Activated CD4-positive, alpha-beta T cell treated with anti-CD3 and anti-CD28 coated beads for 24 hours (primary cell): Measurements from ENCODE around the gene POLR2F.
A peak's percentile ranks its signal among the peaks of the same experiment; 100 is the strongest.

ENCODE experiments used
- DNase-seq, 2 donors: peaks; one replicate each; pipeline ENCODE4 v3.0.0-alpha.2; 2020; ENCODE audit warnings: low read depth in 2 of 2

Gene POLR2F

GRCh38 chr22:37953437-37954179 lies at the start of gene POLR2F, which contains the start of gene C22orf23:
POLR2F (plus strand) TSS chr22:37953699; CDS start chr22:37953788, 89 bp downstream.
C22orf23 (minus strand) TSS chr22:37953601; CDS start chr22:37953149, 452 bp downstream.
- DNase-seq: peak; percentile 92 to 97

- no peak for DNase-seq
Observed at GRCh38 chr22:37904572-37905533, 48.6 kb upstream of the POLR2F start.

- peak; percentile 38 to 46 for DNase-seq
Observed at GRCh38 chr22:37905534-37906363, 47.8 kb upstream of the POLR2F start, which contains the start of gene MICALL1. MICALL1 (plus strand) TSS chr22:37906297; CDS start chr22:37906423, 126 bp downstream.

- no peak for DNase-seq
Observed at GRCh38 chr22:37906364-37907008, 47.0 kb upstream of the POLR2F start.

- no peak for DNase-seq
Observed at GRCh38 chr22:37907036-37907954, 46.2 kb upstream of the POLR2F start.

- no peak for DNase-seq
Observed at GRCh38 chr22:37909766-37910165, 43.7 kb upstream of the POLR2F start.

- DNase-seq: no peak
Observed at GRCh38 chr22:37910890-37911672, 42.4 kb upstream of the POLR2F start.

GRCh38 chr22:37911697-37912096 lies 41.8 kb upstream of the POLR2F start:
- no peak for DNase-seq

GRCh38 chr22:37912171-37912570 lies 41.3 kb upstream of the POLR2F start:
- no peak for DNase-seq

- DNase-seq: no peak
Observed at GRCh38 chr22:37913233-37913721, 40.2 kb upstream of the POLR2F start.

GRCh38 chr22:37916311-37916710 lies 37.2 kb upstream of the POLR2F start:
- no peak for DNase-seq

- DNase-seq: no peak
Observed at GRCh38 chr22:37917874-37918548, 35.5 kb upstream of the POLR2F start.

- DNase-seq: no peak
Observed at GRCh38 chr22:37918580-37919270, 34.8 kb upstream of the POLR2F start.

GRCh38 chr22:37920126-37920525 lies 33.4 kb upstream of the POLR2F start:
- DNase-seq: no peak

GRCh38 chr22:37922191-37922590 lies 31.3 kb upstream of the POLR2F start:
- no peak for DNase-seq

GRCh38 chr22:37923927-37924326 lies 29.6 kb upstream of the POLR2F start:
- DNase-seq: no peak

GRCh38 chr22:37924386-37925065 lies 29.0 kb upstream of the POLR2F start:
- no peak for DNase-seq
